ENCODE measurements around the gene DHX58. TPM values are rescaled to one million over a fixed set of nuclear protein-coding genes. Genes with fewer than 3 reads are reported as not detected.
A peak's percentile ranks its signal among the peaks of the same experiment; 100 is the strongest.

The DHX58 gene
- total RNA-seq, 1 donor from 2014 or later: 3.1 TPM

- TF ChIP-seq CTCF (IDR thresholded peaks at IDR 0.05; ENCODE audit: borderline replicate concordance): no peak
- Histone ChIP-seq H3K27ac (replicated peaks) (peak overlapping the region; percentile 17), H3K27me3 (ENCODE audit: low read depth) (no peaks in the 10 kb centered on the region), H3K4me3 (no peak overlapping the region), H3K36me3 (peaks cover 61% of the 10 kb centered on the region), H3K4me1 (peaks cover 49% of the 10 kb centered on the region), H3K9me3 (replicated peaks) (no peaks in the 10 kb centered on the region)
- intact Hi-C loops (cut with micrococcal nuclease): no loop called here
- no peak for DNase-seq
Measured at GRCh38 chr17:42126836-42127235, 14.3 kb upstream of the DHX58 start.

GRCh38 chr17:42125565-42125964 is 13.1 kb upstream of the DHX58 start:
- intact Hi-C loops (cut with micrococcal nuclease): no loop called here
- H3K27me3 ChIP-seq (ENCODE audit: low read depth): no peaks in the 10 kb centered on the region
- H3K9me3 ChIP-seq (replicated peaks): no peaks in the 10 kb centered on the region
- H3K4me1 ChIP-seq: peaks cover 49% of the 10 kb centered on the region
- TF ChIP-seq CTCF (IDR thresholded peaks at IDR 0.05; ENCODE audit: borderline replicate concordance): no peak
- DNase-seq: no peak
- H3K36me3 ChIP-seq: peaks cover 59% of the 10 kb centered on the region
- H3K4me3 ChIP-seq: no peak overlapping the region
- H3K27ac ChIP-seq (replicated peaks): no peak overlapping the region

- H3K36me3 ChIP-seq: peaks cover 48% of the 10 kb centered on the region
- intact Hi-C loops (cut with micrococcal nuclease): no loop called here
- no peak overlapping the region for H3K4me3 ChIP-seq
- no peaks in the 10 kb centered on the region for H3K9me3 ChIP-seq (replicated peaks)
- DNase-seq: no peak
- H3K27me3 ChIP-seq (ENCODE audit: low read depth): no peaks in the 10 kb centered on the region
- TF ChIP-seq CTCF (IDR thresholded peaks at IDR 0.05; ENCODE audit: borderline replicate concordance): no peak
- peaks cover 44% of the 10 kb centered on the region for H3K4me1 ChIP-seq
- H3K27ac ChIP-seq (replicated peaks): no peak overlapping the region
Measured at GRCh38 chr17:42124256-42124655, 11.7 kb upstream of the DHX58 start.

GRCh38 chr17:42122371-42123303 is 10.1 kb upstream of the DHX58 start, which contains the start of gene HSPB9:
Gene HSPB9, plus strand, starts transcription at chr17:42122804. Its CDS starts 47 bp downstream, at chr17:42122851.
- no peaks in the 10 kb centered on the region for H3K27me3 ChIP-seq (ENCODE audit: low read depth)
- peak within 1 kb of the TSS; percentile 83 for H3K27ac ChIP-seq (replicated peaks)
- peak within 1 kb of the TSS; percentile 89 for H3K4me3 ChIP-seq
- H3K36me3 ChIP-seq: peaks cover 46% of the 10 kb centered on the region
- no peak for TF ChIP-seq CTCF (IDR thresholded peaks at IDR 0.05; ENCODE audit: borderline replicate concordance)
- no peaks in the 10 kb centered on the region for H3K9me3 ChIP-seq (replicated peaks)
- peak; percentile 56 for DNase-seq
- peaks cover 29% of the 10 kb centered on the region for H3K4me1 ChIP-seq
- intact Hi-C loops (cut with micrococcal nuclease): no loop called here

- Histone ChIP-seq H3K27ac (replicated peaks) (peak within 1 kb of the TSS; percentile 83), H3K36me3 (peaks cover 39% of the 10 kb centered on the region)
Measured at GRCh38 chr17:42120770-42121769, 8.6 kb upstream of the DHX58 start, which contains the start of gene KAT2A. Gene KAT2A, minus strand, starts transcription at chr17:42121367. Its CDS starts 63 bp downstream, at chr17:42121304.

More at GRCh38 chr17:42120770-42121769, 8.6 kb upstream of the DHX58 start, which contains the start of gene KAT2A:
- Histone ChIP-seq H3K4me1 (peaks cover 42% of the 10 kb centered on the region), H3K9me3 (replicated peaks) (no peaks in the 10 kb centered on the region), H3K4me3 (peak within 1 kb of the TSS; percentile 89), H3K27me3 (ENCODE audit: low read depth) (no peaks in the 10 kb centered on the region)
- DNase-seq: peak; percentile 86
- intact Hi-C loops (cut with micrococcal nuclease): no loop called here
- no peak for TF ChIP-seq CTCF (IDR thresholded peaks at IDR 0.05; ENCODE audit: borderline replicate concordance)

Measured in left ventricle myocardium inferior (tissue), 1 donor.